HFFc6 (cell line): ENCODE data around the gene MATK. TPM values are rescaled to one million over a fixed set of nuclear protein-coding genes. Genes with fewer than 3 reads are reported as not detected.

ENCODE experiments used
- DNase-seq: peaks from one replicate; pipeline ENCODE4 v3.0.0-alpha.2; 2018
- H3K27ac Mint-ChIP-seq: 2 replicates; pipeline ENCODE4 v1.8.0; 2020; ENCODE audit warnings: mild to moderate bottlenecking, mixed read lengths
- H3K27me3 Mint-ChIP-seq: 2 replicates; pipeline ENCODE4 v1.8.0; 2021; ENCODE audit warnings: mild to moderate bottlenecking, moderate library complexity, mixed read lengths; ENCODE audit not compliant: insufficient read depth
- H3K36me3 Mint-ChIP-seq: 2 replicates; pipeline ENCODE4 v1.8.0; 2021; ENCODE audit warnings: low read depth, mixed read lengths
- H3K4me1 Mint-ChIP-seq: 2 replicates; pipeline ENCODE4 v1.8.0; 2020; ENCODE audit warnings: low read depth, mixed read lengths
- H3K4me3 Mint-ChIP-seq: 2 replicates; pipeline ENCODE4 v1.8.0; 2020; ENCODE audit warnings: mild to moderate bottlenecking, moderate library complexity, mixed read lengths
- H3K9me3 Mint-ChIP-seq: 2 replicates; pipeline ENCODE4 v1.8.0; 2020; ENCODE audit warnings: mild to moderate bottlenecking, mixed read lengths
- CTCF ChIP-seq: fragments of 200-600 bp; sonication (generic); IDR thresholded peaks from 2 replicates; pipeline ENCODE4 v1.5.0; 2021; ENCODE audit warnings: antibody characterized with exemption, mild to moderate bottlenecking
- total RNA-seq, 6 experiments: library from RNA; stranded (reverse); fragmentation: NEBNext Ultra II Directional; extraction: Animal tissue kit (Norgen Biotek cat#: 25700); gene quantifications; 2 replicates in 1 of 6; 3 replicates in 5 of 6; pipeline ENCODE4 v1.2.3, GENCODE V29; 2021

Gene MATK
- total RNA-seq, 6 experiments from 2014 or later = not detected

- H3K36me3 Mint-ChIP-seq = peaks cover 19% of the 10 kb centered on the region
- DNase-seq = no peak
- no peaks in the 10 kb centered on the region for H3K4me1 Mint-ChIP-seq
- H3K9me3 Mint-ChIP-seq = peaks cover 25% of the 10 kb centered on the region
- no peak overlapping the region for H3K4me3 Mint-ChIP-seq
- no peak overlapping the region for H3K27ac Mint-ChIP-seq
- H3K27me3 Mint-ChIP-seq = peaks cover 10% of the 10 kb centered on the region
- TF ChIP-seq CTCF = no peak
Observed at GRCh38 chr19:3781603-3782002, 4.6 kb downstream of the MATK start.

- no peak for TF ChIP-seq CTCF
- peaks cover 19% of the 10 kb centered on the region for H3K36me3 Mint-ChIP-seq
- peaks cover 25% of the 10 kb centered on the region for H3K9me3 Mint-ChIP-seq
- peaks cover 10% of the 10 kb centered on the region for H3K27me3 Mint-ChIP-seq
- H3K27ac Mint-ChIP-seq = no peak overlapping the region
- DNase-seq = no peak
- H3K4me3 Mint-ChIP-seq = no peak overlapping the region
- H3K4me1 Mint-ChIP-seq = no peaks in the 10 kb centered on the region
Observed at GRCh38 chr19:3780786-3781304, 5.3 kb downstream of the MATK start.

GRCh38 chr19:3778899-3779723 lies 7.1 kb downstream of the MATK start:
- Mint-ChIP-seq H3K4me1 (no peaks in the 10 kb centered on the region), H3K9me3 (peaks cover 25% of the 10 kb centered on the region), H3K27ac (no peak overlapping the region), H3K36me3 (peaks cover 19% of the 10 kb centered on the region), H3K27me3 (peaks cover 6% of the 10 kb centered on the region), H3K4me3 (no peak overlapping the region)
- TF ChIP-seq CTCF = no peak
- no peak for DNase-seq

GRCh38 chr19:3778104-3778867 lies 7.9 kb downstream of the MATK start:
- no peak overlapping the region for H3K4me3 Mint-ChIP-seq
- peaks cover 19% of the 10 kb centered on the region for H3K36me3 Mint-ChIP-seq
- H3K4me1 Mint-ChIP-seq = no peaks in the 10 kb centered on the region
- no peak overlapping the region for H3K27ac Mint-ChIP-seq
- H3K27me3 Mint-ChIP-seq = peaks cover 12% of the 10 kb centered on the region
- peaks cover 25% of the 10 kb centered on the region for H3K9me3 Mint-ChIP-seq
- DNase-seq = no peak
- no peak for TF ChIP-seq CTCF

GRCh38 chr19:3776479-3777040 lies 9.6 kb downstream of the MATK start:
- H3K27ac Mint-ChIP-seq = no peak overlapping the region
- no peak overlapping the region for H3K4me3 Mint-ChIP-seq
- H3K36me3 Mint-ChIP-seq = peaks cover 9% of the 10 kb centered on the region
- peaks cover 10% of the 10 kb centered on the region for H3K27me3 Mint-ChIP-seq
- no peaks in the 10 kb centered on the region for H3K4me1 Mint-ChIP-seq
- TF ChIP-seq CTCF = no peak
- peaks cover 9% of the 10 kb centered on the region for H3K9me3 Mint-ChIP-seq
- no peak for DNase-seq
